ENCODE data around the gene FAU.

Gene FAU

GRCh38 chr11:65071907-65072630 is 49.9 kb downstream of the FAU start:
- no peaks in the 10 kb centered on the region for H3K27me3 ChIP-seq (ENCODE audit: control insufficient read depth, insufficient read depth, low read length)
- peaks cover 1% of the 10 kb centered on the region; the same call in 1 of the 2 replicates for H3K4me1 ChIP-seq (ENCODE audit: control insufficient read depth, insufficient read depth, low read length)
- no peak overlapping the region for H3K27ac ChIP-seq (ENCODE audit: low read length)
- no CpG with 5 or more reads among the region's 4 CpGs for WGBS (ENCODE audit: insufficient coverage, insufficient read length)
- H3K36me3 ChIP-seq (ENCODE audit: control insufficient read depth, insufficient read depth, low read length) = no peaks in the 10 kb centered on the region
- H3K4me3 ChIP-seq (ENCODE audit: low read length) = no peak overlapping the region
- no peaks in the 10 kb centered on the region for H3K9me3 ChIP-seq (ENCODE audit: control insufficient read depth, insufficient read depth, low read length)
- no peak for DNase-seq (ENCODE audit: low read depth, low spot score)

All from iPS DF 6.9 (cell line).